ENCODE measurements around the gene SCYL2.

DNA sequence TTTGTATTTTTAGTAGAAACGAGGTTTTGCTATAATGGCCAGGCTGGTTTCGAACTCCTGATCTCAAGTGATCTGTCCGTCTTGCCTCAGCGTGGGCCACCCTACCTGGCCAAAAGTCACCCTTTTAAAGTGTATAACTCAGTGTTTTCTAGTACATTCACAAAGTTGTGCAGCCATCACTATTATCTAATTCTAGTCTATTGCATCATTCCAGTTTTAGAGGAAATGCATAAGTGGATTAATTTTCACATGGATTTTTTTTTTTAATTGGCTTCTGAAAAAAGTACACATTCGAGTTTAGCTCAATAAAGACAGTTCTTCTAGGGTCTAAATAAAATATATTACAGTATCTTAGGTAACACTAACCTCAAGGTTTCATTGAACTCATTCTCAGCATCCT is 3.8 kb upstream of the SCYL2 start:
- TF ChIP-seq EZH2 (IDR thresholded peaks at IDR 0.05; ENCODE audit: insufficient read depth, low read length): no peak
- TF ChIP-seq, protein P1, sequence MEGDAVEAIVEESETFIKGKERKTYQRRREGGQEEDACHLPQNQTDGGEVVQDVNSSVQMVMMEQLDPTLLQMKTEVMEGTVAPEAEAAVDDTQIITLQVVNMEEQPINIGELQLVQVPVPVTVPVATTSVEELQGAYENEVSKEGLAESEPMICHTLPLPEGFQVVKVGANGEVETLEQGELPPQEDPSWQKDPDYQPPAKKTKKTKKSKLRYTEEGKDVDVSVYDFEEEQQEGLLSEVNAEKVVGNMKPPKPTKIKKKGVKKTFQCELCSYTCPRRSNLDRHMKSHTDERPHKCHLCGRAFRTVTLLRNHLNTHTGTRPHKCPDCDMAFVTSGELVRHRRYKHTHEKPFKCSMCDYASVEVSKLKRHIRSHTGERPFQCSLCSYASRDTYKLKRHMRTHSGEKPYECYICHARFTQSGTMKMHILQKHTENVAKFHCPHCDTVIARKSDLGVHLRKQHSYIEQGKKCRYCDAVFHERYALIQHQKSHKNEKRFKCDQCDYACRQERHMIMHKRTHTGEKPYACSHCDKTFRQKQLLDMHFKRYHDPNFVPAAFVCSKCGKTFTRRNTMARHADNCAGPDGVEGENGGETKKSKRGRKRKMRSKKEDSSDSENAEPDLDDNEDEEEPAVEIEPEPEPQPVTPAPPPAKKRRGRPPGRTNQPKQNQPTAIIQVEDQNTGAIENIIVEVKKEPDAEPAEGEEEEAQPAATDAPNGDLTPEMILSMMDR (IDR thresholded peaks at IDR 0.05; ENCODE audit: insufficient read depth, low read depth, low read length): no peak

Data from astrocyte (in vitro differentiated cells and primary cell).